Testis (tissue), 2 donors: ENCODE measurements around the gene KNG1.

Source experiments
- CTCF ChIP-seq, 3 experiments: fragments of 450-650 bp in 2 of 3; fragments of 200-600 bp in 1 of 3; sonication (generic) in 1 of 3; IDR thresholded peaks; one replicate each; pipeline ENCODE4 v1.5.1; 2016 to 2019; ENCODE audit warnings: antibody characterized with exemption in 3 of 3, mild to moderate bottlenecking in 2 of 3, moderate library complexity in 1 of 3
- POLR2A ChIP-seq: fragments of 450-650 bp; IDR thresholded peaks from one replicate; pipeline ENCODE4 v1.6.1; 2017; ENCODE audit warnings: antibody characterized with exemption, mild to moderate bottlenecking, moderate library complexity

GRCh38 chr3:186775999-186776398, 58.8 kb downstream of the KNG1 start:
- TF ChIP-seq CTCF (IDR thresholded peaks at IDR 0.05): no peak
- no peak for TF ChIP-seq POLR2A
